ENCODE results near the gene LPCAT2. TPM values are rescaled to one million over a fixed set of nuclear protein-coding genes. Genes with fewer than 3 reads are reported as not detected.

LPCAT2 gene
- total RNA-seq, 1 donor, result 35.6 TPM

DNA sequence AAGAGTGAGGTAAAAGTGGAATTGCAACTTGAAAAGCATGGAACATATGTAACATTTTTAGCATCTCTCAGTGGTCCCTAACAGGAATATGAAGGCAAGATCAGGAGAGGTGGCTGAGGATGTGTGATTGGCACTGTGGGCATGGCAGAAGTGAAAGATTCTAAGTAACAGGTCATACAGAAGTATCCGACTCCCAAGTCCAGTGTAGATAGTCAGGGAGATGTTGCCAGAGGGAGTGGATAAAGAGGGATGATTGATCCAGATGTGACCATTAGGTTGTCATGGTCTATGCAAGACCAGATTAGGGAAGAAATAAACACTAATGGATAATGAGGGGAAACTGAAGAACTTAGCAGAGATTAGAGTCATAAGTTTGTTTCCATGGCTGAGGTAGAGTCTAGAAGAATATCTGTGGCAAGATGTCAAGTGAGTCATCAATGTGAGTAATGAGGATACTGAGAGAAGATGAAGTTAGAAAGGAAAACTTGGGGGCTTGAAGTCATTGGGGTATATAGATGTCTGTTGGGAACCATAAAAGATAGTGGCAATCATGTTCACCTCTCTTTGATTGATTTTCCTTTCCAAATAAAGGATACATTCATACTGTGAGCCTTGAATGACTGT lies 33.7 kb downstream of the LPCAT2 start:
- no peak overlapping the region for H3K4me3 ChIP-seq (ENCODE audit: low read depth, low read length)
- peak; percentile 77 for DNase-seq (ENCODE audit: low read depth)
- TF ChIP-seq CTCF (IDR thresholded peaks at IDR 0.05; ENCODE audit: insufficient read depth, low read length), result no peak

GRCh38 chr16:55543472-55543871 lies 34.6 kb downstream of the LPCAT2 start:
- TF ChIP-seq CTCF (IDR thresholded peaks at IDR 0.05; ENCODE audit: insufficient read depth, low read length), result peak; percentile 15
- no peak overlapping the region for H3K4me3 ChIP-seq (ENCODE audit: low read depth, low read length)
- peak; percentile 72 for DNase-seq (ENCODE audit: low read depth)

DNA sequence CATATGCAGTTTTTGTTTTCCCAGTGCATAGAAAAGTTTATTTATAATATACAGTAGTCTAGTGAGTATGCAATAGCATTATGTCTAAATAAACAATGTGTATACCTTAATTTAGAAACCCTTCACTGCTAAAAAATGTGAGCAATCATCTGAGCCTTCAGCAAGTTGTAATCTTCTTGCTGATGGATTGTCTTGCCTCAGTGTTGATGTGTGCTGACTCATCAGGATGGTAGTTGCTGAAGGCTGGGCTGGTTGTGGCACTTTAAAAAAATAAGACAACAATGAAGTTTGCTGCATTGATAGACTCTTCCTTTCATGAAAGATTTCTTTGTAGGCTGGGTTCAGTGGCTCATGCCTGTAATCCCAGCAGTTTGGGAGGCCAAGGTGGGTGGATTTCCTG lies 43.7 kb downstream of the LPCAT2 start:
- peak; percentile 69 for DNase-seq (ENCODE audit: low read depth)
- no peak overlapping the region for H3K4me3 ChIP-seq (ENCODE audit: low read depth, low read length)
- no peak for TF ChIP-seq CTCF (IDR thresholded peaks at IDR 0.05; ENCODE audit: insufficient read depth, low read length)

DNA sequence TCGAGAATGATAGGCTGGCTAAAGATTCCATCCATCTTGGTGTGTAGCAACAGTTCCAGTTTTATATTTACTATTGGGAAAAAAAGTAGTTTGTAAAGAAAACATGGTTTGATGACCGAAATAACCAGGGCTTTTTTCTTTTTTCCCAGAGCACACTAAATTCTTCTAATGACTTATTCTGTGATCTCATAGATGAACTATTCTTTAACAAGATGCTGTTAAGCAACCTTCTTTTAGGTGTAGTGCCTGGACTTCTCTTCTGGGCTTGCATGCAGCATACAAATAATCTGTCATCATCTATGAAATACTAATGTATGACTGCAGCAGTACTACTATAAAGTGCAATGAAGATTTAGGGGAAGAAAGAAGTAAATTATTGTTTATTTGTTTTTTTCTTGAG lies 46.6 kb downstream of the LPCAT2 start:
- no peak for TF ChIP-seq CTCF (IDR thresholded peaks at IDR 0.05; ENCODE audit: insufficient read depth, low read length)
- H3K4me3 ChIP-seq (ENCODE audit: low read depth, low read length), result no peak overlapping the region
- no peak for DNase-seq (ENCODE audit: low read depth)

DNA sequence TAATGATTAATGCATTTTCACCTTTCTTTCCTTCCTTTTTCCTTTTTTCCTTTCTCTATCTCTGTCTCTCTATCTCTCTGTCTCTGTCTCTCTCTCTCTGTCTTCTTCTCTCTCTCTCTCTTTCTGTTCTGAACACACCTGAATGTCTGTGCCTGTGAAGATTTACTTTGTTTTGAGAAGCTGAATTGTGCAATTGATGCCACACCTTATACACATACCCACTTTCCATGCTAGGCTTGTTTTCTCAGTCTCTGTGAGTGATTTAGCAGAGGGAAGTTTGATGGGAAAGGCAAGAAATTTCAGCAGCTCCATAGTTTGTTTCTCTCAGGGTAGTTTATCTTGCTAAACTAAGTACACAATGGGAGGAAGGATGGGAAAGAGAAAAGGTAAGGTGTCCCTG lies 48.3 kb downstream of the LPCAT2 start:
- no peak for DNase-seq (ENCODE audit: low read depth)
- H3K4me3 ChIP-seq (ENCODE audit: low read depth, low read length), result no peak overlapping the region
- TF ChIP-seq CTCF (IDR thresholded peaks at IDR 0.05; ENCODE audit: insufficient read depth, low read length), result no peak

- peak; percentile 80 for DNase-seq (ENCODE audit: low read depth)
- no peak overlapping the region for H3K4me3 ChIP-seq (ENCODE audit: low read depth, low read length)
- TF ChIP-seq CTCF (IDR thresholded peaks at IDR 0.05; ENCODE audit: insufficient read depth, low read length), result no peak
Observed at GRCh38 chr16:55559233-55559632, 50.4 kb downstream of the LPCAT2 start.

DNA sequence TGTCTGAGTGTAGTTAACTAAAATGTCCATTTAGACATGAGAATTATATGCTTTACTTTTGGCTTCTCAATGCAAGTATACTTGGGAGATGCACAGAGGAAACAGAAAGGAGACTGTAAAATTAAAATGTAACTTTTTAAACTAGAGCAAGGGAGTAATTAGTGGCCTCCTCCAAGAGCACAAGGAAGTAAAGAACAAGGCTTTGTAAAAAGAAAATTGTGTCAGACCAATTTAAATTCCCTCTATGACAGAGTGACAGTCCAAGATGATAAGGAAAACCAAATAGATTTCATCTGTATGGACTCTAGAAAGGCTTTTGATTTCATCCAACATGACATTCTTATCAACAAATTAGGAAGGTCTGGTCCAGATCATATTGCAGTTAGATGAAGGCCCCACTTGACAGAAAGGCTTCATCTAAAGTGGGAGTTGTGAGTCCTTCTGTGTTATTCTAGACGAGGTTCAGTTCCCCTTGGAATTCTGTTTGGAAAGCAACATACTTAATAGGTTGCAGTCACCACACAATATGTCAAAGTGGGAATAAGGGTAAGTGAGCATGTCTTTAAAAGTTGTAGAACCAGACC lies 51.2 kb downstream of the LPCAT2 start:
- no peak for DNase-seq (ENCODE audit: low read depth)
- no peak for TF ChIP-seq CTCF (IDR thresholded peaks at IDR 0.05; ENCODE audit: insufficient read depth, low read length)

More for the DNA sequence above, 51.2 kb downstream of the LPCAT2 start:
- no peak overlapping the region for H3K4me3 ChIP-seq (ENCODE audit: low read depth, low read length)

All from fibroblast of the aortic adventitia (primary cell).